ENCODE results near the gene NOG.

NOG gene

DNA sequence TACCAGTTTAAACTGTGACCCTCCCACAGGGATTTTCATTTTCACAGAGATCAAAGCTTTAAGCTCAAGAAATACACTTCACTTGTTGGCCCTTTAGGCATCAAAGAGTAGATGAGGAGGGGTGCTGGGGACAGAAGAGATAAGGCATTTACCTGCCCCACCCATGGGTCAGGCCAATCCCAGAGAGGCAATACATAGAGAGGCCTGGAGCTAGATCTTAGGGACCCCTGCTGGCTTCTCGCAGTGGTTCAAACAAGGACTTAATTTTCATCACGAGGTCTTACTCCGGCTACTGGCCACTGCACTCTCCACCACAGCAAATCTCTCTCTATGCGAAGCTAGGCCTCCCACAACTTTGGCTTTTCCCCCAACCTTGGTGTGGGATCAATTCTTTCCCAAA, 46.6 kb downstream of the NOG start:
- no peaks in the 10 kb centered on the region for H3K9me3 Mint-ChIP-seq
- H3K27ac Mint-ChIP-seq, result no peak overlapping the region
- H3K4me3 Mint-ChIP-seq, result no peak overlapping the region
- no peaks in the 10 kb centered on the region for H3K27me3 Mint-ChIP-seq
- H3K36me3 Mint-ChIP-seq, result no peaks in the 10 kb centered on the region
- H3K4me1 Mint-ChIP-seq, result peaks cover 7% of the 10 kb centered on the region

DNA sequence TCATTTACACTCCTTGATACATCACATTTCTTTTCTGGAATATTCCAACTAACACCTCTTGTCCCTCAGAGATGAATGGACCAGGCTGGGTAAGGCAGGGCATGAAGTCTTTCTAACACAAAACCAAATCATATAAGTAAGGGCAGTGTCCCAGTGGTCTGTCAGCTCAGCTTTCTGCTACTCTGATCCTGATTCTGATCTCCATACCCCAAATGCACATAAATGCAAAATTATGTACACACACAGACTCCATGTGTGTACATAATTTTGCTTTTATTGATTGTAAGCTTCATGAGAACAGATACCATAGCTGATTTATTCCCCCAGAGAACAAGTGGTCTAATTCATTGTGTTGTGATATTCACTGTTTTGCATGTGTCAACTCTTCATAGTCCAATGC, 47.9 kb downstream of the NOG start:
- no peaks in the 10 kb centered on the region for H3K9me3 Mint-ChIP-seq
- H3K27me3 Mint-ChIP-seq, result no peaks in the 10 kb centered on the region
- peaks cover 12% of the 10 kb centered on the region for H3K4me1 Mint-ChIP-seq
- no peak overlapping the region for H3K4me3 Mint-ChIP-seq
- no peaks in the 10 kb centered on the region for H3K36me3 Mint-ChIP-seq
- H3K27ac Mint-ChIP-seq, result no peak overlapping the region

DNA sequence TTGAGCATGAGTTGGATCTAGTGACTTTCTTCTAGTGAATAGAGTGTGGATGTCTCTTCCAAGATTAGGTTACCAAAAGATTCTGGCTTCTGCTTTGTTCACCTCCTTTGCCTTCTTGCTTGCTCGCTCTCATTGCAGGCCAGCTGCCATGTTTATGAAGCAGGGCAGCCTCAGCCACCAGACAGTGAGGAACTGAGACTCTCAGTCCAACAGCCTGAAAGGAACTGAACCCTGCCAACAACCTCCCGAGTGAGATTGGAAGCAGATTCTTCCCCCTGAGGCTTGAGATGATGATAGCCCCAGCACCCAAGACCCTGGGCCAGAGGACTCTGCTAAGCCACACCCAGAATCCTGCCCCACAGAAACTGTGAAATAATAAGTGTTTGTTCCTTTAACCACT, 48.4 kb downstream of the NOG start:
- no peak overlapping the region for H3K4me3 Mint-ChIP-seq
- no peaks in the 10 kb centered on the region for H3K9me3 Mint-ChIP-seq
- no peaks in the 10 kb centered on the region for H3K36me3 Mint-ChIP-seq
- H3K27ac Mint-ChIP-seq, result no peak overlapping the region
- peaks cover 12% of the 10 kb centered on the region for H3K4me1 Mint-ChIP-seq
- no peaks in the 10 kb centered on the region for H3K27me3 Mint-ChIP-seq

DNA sequence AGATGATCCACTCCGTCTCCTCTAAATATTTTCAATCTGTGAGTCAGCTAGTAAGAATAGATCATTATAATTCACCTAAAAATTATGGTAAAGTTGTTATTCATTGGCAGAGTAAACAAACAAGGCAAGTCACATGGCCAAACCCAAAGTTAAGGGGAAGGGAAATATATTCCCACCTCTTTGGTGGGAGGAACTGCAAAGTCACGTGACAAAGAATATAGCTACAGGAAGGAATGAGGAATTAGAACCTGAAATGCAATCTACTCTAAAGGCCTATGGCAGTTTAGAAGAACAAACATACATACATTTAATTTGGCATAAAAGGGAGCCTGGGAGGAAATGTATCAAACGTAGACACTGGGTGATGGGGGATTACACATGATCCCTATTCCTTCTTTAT, 48.9 kb downstream of the NOG start:
- Mint-ChIP-seq H3K4me3 (no peak overlapping the region), H3K27ac (no peak overlapping the region), H3K36me3 (no peaks in the 10 kb centered on the region), H3K9me3 (no peaks in the 10 kb centered on the region), H3K27me3 (no peaks in the 10 kb centered on the region), H3K4me1 (peaks cover 12% of the 10 kb centered on the region)
